ENCODE measurements around the gene SPECC1.
A peak's percentile ranks its signal among the peaks of the same experiment; 100 is the strongest.

SPECC1 gene

GRCh38 chr17:20116683-20117309, 107.6 kb downstream of the SPECC1 start:
- Histone ChIP-seq H3K36me3 (ENCODE audit: control insufficient read depth, low read length) (no peaks in the 10 kb centered on the region), H3K79me2 (ENCODE audit: control insufficient read depth, low read length) (no peaks in the 10 kb centered on the region), H3K27me3 (ENCODE audit: control insufficient read depth, low read length) (no peaks in the 10 kb centered on the region), H4K20me1 (ENCODE audit: control insufficient read depth, insufficient read depth, low read depth, low read length) (no peaks in the 10 kb centered on the region), H3F3A (ENCODE audit: control insufficient read depth, insufficient read depth) (no peaks in the 10 kb centered on the region), H3K9me2 (replicated peaks; ENCODE audit: control insufficient read depth, low read length) (no peaks in the 10 kb centered on the region), H3K9me3 (ENCODE audit: control insufficient read depth, insufficient read depth, low read length) (no peaks in the 10 kb centered on the region), H3K4me3 (ENCODE audit: low read length) (no peak overlapping the region), H3K4me1 (ENCODE audit: control insufficient read depth, low read length) (no peaks in the 10 kb centered on the region), H3K27ac (ENCODE audit: low read depth, low read length) (no peak overlapping the region), H3K4me2 (ENCODE audit: low read length) (no peak overlapping the region)
- TF ChIP-seq EZH2phosphoT487 (IDR thresholded peaks at IDR 0.05; ENCODE audit: borderline replicate concordance, low read length): no peak
- TF ChIP-seq CTCF (IDR thresholded peaks at IDR 0.05; ENCODE audit: low read depth, low read length, poor library complexity, severe bottlenecking): peak; percentile 66

- Histone ChIP-seq H3K27me3 (ENCODE audit: control insufficient read depth, low read length) (no peaks in the 10 kb centered on the region), H4K20me1 (ENCODE audit: control insufficient read depth, insufficient read depth, low read depth, low read length) (no peaks in the 10 kb centered on the region), H3K4me2 (ENCODE audit: low read length) (no peak overlapping the region), H3F3A (ENCODE audit: control insufficient read depth, insufficient read depth) (no peaks in the 10 kb centered on the region), H3K4me1 (ENCODE audit: control insufficient read depth, low read length) (no peaks in the 10 kb centered on the region), H3K9me2 (replicated peaks; ENCODE audit: control insufficient read depth, low read length) (no peaks in the 10 kb centered on the region), H3K36me3 (ENCODE audit: control insufficient read depth, low read length) (no peaks in the 10 kb centered on the region), H3K4me3 (ENCODE audit: low read length) (no peak overlapping the region), H3K9me3 (ENCODE audit: control insufficient read depth, insufficient read depth, low read length) (no peaks in the 10 kb centered on the region), H3K27ac (ENCODE audit: low read depth, low read length) (no peak overlapping the region), H3K79me2 (ENCODE audit: control insufficient read depth, low read length) (no peaks in the 10 kb centered on the region)
- TF ChIP-seq CTCF (IDR thresholded peaks at IDR 0.05; ENCODE audit: low read depth, low read length, poor library complexity, severe bottlenecking): no peak
- no peak for TF ChIP-seq EZH2phosphoT487 (IDR thresholded peaks at IDR 0.05; ENCODE audit: borderline replicate concordance, low read length)
These were observed 109.1 kb downstream of the SPECC1 start for GRCh38 chr17:20118280-20118679.

GRCh38 chr17:20120836-20121235, 111.7 kb downstream of the SPECC1 start:
- H3K79me2 ChIP-seq (ENCODE audit: control insufficient read depth, low read length): no peaks in the 10 kb centered on the region
- no peak overlapping the region for H3K4me3 ChIP-seq (ENCODE audit: low read length)
- H3F3A ChIP-seq (ENCODE audit: control insufficient read depth, insufficient read depth): no peaks in the 10 kb centered on the region
- H3K9me3 ChIP-seq (ENCODE audit: control insufficient read depth, insufficient read depth, low read length): no peaks in the 10 kb centered on the region
- no peaks in the 10 kb centered on the region for H4K20me1 ChIP-seq (ENCODE audit: control insufficient read depth, insufficient read depth, low read depth, low read length)
- H3K27me3 ChIP-seq (ENCODE audit: control insufficient read depth, low read length): no peaks in the 10 kb centered on the region
- H3K4me2 ChIP-seq (ENCODE audit: low read length): no peak overlapping the region
- no peaks in the 10 kb centered on the region for H3K36me3 ChIP-seq (ENCODE audit: control insufficient read depth, low read length)
- H3K9me2 ChIP-seq (replicated peaks; ENCODE audit: control insufficient read depth, low read length): no peaks in the 10 kb centered on the region
- no peaks in the 10 kb centered on the region for H3K4me1 ChIP-seq (ENCODE audit: control insufficient read depth, low read length)
- TF ChIP-seq EZH2phosphoT487 (IDR thresholded peaks at IDR 0.05; ENCODE audit: borderline replicate concordance, low read length) (no peak), CTCF (IDR thresholded peaks at IDR 0.05; ENCODE audit: low read depth, low read length, poor library complexity, severe bottlenecking) (no peak)
- H3K27ac ChIP-seq (ENCODE audit: low read depth, low read length): no peak overlapping the region
